ENCODE data around the gene CACNA1S.

The CACNA1S gene

DNA sequence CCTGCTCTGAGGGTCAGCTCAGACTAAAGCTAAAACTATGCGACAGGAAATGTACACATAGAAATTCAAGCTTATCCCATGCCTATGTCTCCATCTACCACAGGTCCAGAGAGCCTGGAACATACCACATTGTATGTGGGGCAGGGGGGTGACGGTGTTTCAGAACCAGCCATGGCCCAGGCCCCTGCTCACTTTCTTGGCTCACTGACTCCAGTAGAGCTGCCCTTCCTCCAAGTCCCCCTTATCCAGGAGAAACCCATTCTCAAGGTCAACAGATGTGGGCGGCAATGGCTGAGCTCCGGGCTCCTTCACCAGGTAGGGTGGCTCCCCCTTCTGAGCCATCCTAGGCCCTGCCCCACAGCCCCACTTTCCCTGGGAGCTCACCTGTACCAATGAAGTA, 21.0 kb downstream of the CACNA1S start:
- DNase-seq = no peak

DNA sequence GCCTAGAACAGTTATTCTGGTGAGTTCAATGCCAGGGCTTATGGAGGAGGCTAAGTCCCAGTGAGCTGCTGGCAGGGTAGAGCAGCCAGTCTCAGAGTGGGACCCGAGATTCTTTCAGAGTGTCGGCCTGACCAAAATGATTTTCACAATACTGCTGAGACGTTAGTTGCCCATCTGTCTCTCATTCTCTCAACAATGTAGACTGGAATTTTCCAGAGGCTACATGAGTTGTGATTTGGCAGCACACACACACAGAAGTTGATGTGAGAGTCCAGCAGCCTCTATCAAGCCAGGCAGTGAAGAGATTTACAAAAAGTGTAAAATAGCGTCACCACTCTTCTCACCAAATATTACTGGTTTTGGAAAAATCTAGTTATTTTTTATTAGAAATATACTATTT, 21.7 kb downstream of the CACNA1S start:
- DNase-seq = no peak

DNA sequence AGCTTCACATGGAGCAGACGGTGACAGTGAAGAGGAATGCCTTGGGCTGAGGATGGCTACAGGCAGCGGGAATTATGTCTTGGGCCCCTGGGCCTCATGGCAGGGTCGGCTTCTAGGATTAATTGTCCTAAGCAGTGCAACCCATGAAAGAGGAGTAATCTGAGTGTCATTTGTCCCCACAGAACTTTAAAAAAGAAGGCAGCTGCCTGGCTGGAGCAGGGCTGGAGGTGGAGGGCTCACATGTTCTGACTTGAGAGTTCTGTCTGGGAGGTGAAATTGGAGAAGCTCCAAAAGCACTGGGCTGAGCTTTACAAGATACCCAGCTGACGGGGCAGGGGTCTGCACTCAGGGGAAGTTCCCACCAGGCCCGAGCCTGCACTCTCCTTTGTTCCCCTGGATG, 22.6 kb downstream of the CACNA1S start:
- DNase-seq = no peak

DNA sequence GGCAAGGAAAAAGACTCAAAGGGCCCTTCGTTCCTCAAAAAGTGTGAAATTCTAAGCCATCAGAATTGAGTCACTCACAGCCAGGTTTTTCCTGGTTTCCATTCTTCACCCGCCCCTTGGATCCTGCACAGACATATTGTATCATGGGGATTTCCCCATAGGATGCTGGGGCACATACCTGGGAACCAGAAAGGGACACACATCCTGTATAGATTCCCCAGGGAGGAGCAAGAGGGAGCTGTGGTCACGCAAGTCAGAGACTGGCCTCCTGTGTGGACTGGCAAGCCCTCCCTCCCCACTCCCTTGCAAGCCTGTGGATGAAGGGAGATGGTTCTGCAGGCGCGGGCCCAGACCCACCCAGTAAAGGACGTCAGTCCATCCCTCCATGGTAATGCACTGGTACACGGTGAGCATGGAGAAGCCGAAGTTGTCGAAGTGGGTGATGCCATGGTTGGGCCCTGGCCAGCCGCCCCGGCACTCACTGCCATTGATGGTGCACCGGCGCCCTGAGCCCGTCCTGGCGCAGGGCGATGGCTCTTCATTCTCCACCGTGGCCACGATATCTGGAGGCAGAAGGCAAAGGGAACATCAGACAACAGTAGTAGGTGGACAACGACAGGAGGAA, 23.2 kb downstream of the CACNA1S start:
- DNase-seq = no peak

DNA sequence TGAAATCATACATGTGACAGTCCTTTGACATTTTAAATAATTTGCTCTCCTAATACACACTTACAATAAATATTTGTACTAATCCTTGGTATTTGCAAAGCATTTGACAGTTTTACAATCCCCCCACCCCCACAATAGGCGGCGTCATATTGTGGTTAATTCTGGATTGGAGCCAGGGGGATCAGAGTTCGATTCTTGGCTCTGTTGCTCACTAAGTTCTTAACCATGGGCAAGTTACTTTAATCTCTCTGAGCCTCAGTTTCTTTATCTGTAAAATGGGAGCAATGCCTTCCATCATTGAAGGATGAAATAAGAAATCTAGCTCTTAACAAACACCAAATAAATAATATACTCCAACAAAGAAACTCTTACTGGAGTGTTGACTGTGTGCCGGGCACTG, 23.8 kb downstream of the CACNA1S start:
- DNase-seq = no peak

DNA sequence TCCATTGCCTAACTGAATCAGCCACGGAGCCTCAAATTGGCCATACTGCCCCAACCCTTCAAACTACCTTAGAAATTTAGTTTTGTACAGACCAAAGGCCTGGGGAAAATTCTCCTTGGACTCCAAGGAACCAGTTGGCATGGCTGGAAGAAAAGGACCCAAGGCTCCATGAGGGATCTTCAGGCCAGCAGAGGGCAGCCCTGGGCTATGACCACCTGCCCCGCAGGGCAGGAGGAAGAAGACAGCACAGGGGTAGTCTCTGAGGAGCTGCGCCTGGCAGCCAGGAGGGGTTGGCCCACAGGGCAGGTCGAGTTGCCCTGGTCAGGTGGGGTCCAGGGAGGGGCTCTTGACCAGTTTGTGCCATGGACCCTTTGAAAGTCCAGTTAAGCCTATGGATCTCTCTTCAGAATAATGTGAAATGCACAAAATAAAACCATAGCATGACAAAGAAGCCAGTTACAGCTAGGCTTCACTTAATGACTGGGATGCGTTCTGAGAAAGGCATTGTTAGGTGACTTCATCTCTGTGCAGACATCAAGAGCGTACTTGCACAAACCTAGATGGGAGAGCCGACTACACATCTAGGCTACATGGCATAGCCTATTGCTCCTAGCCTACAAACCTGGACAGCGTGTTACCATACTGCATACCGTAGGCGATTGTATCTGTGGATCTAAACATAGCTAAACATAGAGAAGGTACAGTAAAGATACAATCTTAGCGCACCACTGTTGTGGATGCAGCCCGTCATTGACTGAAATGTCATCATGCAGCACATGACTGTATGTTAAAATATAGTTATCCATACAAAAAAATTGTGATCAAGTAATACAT, 26.1 kb downstream of the CACNA1S start:
- DNase-seq = no peak

DNA sequence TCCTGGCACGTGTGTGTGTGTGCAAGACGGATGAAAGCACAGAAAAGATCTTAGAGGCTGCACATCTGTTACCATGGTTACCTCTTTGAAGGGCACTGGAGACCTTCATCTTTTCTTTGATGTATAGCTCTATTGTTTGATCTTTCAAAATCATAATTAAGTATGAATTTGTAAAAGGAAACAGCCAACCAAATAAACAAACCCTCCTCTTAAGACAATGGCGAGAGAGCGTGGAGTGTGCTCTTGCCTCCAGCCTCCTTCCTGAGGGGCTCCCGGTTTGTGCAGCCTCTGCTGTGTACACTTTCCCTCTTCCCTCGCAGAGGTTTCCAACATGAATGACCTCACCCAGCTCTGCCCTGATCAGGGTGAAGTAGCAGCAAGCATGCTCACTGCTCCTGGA, 27.9 kb downstream of the CACNA1S start:
- DNase-seq = no peak

DNA sequence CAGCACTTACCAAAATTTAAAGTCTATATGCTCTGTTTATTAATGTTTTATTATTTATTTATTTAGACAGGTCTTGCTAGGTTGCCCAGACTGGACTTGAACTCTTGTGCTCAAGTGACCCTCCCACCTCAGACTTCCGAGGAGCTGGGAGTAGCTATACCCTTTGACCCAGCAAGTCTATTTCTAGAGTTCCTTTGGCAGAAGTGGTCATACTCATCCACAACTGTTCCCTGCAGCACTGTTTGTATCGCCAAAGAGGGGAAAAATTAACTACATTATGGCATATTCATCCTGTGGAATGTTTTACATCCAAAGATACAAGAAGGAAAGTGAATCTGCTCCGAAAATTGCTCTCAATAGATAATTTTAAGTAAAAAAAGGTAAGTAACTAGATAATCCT, 28.5 kb downstream of the CACNA1S start:
- DNase-seq = no peak

DNA sequence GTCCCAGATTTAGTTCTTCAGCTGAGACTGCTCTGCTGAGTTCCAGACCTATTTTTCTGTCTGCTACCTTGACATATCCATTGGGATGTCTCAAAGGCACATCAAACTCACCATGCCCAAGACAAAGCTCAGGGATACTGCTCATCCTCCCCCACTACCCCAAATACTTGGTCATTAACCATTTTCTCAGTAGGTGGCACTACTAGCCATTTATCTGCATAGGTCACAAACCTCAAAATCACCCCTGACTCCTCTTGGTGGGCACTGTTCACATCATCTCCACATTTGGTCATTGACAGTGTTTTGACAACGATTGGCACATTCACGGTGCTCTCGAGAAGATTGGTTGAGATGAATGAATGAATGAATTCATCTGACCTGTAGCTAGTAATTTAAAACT, 32.1 kb downstream of the CACNA1S start:
- no peak for DNase-seq

DNA sequence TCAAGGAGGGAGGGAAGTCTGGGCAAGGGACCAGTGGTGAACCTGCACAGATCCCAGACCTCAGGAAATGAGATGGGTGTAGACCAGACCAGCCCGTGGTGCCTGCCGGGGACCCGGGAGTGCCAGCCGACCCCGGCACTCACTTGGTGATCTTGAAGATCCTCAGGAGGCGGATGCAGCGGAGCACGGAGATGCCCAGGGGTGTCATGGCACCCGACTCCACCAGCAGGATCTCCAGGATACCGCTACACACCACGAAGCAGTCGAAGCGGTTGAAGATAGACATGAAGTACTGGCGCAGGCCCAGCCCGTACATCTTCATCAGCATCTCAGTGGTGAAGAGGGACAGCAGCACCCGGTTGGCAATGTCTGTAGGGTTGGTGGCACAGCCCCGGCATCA, 34.5 kb downstream of the CACNA1S start:
- DNase-seq = no peak

DNA sequence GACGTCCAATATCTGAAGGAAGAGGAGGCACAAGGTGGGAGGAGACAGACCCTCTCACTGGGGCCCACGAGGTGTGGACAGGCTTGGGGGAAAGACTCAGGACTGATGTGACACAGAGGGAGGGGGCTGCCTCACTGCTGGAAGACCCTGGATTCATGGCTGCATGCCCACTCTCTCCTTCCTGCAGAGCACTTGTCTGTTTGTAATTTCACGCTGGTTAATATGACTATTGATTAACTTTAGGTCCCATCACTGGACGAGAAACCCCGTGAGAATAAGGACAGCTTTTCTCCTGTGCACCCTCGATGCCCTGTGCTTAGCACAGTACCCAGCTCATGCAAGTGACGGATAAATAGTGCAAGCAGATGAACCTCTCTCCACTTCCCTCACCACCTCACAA, 35.1 kb downstream of the CACNA1S start:
- DNase-seq = no peak

DNA sequence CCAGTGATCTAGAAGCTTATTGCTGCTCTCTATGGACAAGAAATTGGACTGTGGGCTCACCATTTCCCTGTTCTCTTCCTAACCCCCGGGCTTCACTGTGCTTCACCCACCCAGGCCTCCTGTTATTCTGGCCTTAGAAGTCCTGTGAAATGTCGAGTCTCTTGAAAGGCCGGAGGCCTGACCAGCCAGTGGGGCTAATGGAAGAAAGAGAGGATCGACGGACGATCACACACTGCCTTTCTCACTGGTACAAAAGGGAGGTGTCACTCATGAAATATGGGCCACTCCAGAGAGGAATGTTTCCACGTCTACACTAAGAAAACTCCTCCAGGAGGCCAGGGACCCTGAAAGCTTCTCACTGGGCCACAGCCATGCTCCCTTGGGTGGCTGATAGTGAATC, 36.1 kb downstream of the CACNA1S start:
- no peak for DNase-seq

DNA sequence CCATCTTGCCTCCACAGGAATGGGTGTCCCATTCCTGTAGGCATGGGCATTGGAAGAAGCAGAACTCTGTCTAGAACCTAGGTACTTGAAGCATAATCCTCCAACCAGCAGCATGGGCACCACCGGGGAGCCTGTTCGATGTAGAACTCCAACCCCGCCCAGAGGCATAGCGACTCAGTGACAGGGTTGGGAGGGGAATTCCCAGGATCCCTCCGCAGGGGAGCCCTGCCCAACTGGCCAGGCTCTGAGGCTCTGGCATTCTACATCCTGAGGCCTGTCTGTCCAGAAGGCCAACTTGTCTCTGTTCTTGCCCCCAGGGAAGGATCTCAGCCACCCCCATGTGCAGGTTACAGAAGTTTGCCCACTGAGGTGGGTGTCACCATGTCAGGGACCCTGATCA, 38.2 kb downstream of the CACNA1S start:
- no peak for DNase-seq

DNA sequence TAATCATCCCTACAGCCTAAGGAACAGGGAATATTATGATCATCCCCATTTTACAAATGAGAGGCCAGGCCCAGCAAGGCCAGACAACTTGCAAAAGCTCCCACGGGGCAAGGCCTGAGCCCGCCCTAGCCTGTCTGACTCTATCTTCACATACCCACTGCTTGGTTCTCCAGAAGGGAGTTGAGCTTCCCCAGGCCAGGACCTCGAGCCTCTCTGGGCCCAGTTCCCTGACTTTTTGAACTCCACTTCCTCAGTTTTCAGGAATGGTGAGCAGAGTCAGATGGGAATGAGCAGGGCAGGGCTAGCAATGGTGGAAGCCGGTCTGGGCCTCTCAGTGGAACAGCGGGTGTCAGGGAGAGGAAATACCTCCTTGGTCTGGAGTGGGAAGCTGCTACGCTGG, 39.3 kb downstream of the CACNA1S start:
- DNase-seq = no peak

DNA sequence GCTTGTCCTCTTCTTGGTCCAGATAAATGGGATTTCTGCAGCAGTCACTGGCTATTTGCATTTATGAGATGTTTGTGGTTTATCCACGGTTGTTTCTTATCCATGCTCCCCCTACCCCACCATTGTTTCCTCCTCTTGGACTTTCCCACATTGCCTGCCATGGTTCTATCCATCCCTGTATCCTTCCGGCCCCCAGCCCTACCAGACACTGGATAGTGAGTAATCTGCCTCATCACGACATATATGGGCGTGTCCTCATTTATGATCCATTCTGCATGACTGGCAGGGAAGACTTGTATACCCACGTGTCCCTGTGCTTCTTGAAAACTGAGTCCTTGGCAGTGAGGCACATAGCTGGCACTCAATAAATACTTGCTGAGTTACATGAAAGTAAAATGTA, 40.1 kb downstream of the CACNA1S start:
- no peak for DNase-seq

DNA sequence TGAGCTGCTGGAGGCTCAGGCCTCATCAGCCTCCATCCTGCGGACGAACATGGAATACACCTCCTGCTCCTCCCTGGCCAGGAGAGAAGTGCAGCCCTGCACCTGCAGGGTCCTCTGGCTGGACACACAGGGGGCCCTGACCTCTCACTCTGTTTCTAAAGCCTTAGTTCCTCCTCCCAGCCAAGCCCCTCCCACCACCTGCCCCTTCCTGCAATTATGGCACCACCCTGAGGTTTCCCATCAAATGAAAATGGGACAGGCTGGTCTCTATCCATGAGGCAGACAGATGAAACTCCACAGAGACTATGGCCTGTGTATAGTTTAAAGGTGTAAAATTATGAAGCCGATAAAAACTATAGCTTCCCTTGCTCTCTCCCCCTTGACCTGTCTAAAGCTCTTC, 42.6 kb downstream of the CACNA1S start:
- no peak for DNase-seq

DNA sequence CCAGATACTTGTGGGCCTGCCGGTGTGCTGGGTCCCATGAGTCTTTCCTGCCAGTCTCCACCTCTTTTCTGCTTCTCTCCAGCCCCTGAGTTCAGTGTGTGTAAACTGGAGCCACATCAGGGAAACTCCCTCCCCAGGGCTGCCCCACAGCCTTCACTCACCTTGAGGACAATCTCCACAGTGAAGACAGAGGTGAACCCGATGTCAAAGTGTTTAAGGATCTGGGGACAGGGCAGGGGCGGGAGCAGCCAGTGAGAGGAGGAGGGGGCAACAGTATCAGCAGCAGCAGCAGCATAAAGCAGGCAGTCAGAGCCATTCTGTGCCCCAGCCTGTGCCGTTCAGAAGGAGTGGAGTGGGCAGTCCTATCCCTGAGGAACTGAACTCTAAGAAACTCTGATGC, 43.2 kb downstream of the CACNA1S start:
- no peak for DNase-seq

DNA sequence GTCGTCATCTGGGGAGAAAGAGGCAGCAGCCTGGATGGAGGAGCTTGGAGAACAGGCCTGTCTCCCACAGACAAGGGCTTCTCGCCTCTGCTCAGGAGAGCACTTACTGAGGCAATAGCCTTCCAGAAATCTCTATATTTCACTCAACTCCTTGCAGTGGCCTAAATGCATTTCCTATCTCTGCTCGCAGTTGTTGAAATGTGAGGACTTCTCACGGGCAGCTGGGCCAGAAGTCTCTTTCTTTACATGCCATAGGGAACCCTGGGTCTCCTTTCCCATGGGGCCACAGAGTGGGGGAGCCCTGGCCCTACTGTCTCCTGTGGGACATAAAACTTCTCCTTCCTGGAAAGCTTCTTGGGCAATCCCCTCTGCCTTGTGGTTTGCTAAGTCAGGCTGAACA, 45.2 kb downstream of the CACNA1S start:
- no peak for DNase-seq

DNA sequence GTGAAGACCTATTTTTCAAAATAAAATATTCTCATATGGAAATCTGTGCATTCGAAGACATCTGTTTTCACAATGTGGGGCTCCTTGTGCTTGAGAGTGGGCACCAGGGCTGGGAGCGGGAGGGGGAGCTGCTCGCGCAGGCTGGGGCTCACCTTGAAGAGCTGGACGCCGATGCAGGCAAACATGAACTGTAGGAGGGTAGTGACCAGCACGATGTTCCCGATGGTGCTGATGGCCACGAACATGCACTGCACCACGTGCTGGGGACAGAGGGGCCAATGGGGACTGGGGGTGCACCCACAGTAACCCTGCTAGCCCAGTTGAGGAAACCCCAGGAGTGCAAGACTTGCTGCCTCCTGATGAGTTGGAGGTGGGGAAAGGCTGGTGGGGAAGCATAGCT, 46.5 kb downstream of the CACNA1S start:
- DNase-seq = no peak

DNA sequence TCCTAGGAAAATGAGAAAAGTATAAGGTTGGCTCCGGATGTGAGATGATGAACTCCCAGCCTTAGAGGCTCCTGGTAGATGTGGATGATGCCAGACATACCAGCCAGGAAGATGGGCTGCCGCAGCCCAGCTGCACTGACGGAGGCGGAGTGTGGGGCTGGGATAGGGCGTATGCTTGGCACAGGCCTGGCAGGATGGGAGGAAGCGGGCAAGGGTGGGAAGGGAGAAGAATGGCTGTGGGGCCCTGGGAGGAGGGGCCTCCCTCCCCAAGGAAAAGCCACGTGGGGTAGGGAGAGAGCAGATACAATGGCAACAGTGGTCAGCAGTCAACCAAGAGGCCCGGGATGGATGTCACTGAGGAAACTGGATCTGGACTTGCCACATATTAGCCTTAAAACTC, 47.4 kb downstream of the CACNA1S start:
- no peak for DNase-seq

DNA sequence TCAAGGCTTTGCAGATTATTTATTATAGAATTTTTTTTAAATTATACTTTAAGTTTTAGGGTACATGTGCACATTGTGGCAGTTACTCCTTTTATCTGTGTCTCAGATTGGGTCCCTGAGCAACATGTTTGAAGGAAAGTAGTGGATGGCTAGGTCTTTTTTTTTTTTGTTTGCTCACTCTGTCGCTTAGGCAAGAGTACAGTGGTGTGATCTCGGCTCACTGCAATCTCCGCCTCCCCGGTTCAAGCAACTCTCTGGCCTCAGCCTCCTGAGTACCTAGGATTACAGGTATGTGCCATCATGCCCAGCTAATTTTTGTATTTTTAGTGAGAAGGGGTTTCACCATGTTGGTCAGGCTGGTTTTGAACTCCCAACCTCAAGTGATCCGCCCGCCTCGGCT, 49.1 kb downstream of the CACNA1S start:
- no peak for DNase-seq

DNA sequence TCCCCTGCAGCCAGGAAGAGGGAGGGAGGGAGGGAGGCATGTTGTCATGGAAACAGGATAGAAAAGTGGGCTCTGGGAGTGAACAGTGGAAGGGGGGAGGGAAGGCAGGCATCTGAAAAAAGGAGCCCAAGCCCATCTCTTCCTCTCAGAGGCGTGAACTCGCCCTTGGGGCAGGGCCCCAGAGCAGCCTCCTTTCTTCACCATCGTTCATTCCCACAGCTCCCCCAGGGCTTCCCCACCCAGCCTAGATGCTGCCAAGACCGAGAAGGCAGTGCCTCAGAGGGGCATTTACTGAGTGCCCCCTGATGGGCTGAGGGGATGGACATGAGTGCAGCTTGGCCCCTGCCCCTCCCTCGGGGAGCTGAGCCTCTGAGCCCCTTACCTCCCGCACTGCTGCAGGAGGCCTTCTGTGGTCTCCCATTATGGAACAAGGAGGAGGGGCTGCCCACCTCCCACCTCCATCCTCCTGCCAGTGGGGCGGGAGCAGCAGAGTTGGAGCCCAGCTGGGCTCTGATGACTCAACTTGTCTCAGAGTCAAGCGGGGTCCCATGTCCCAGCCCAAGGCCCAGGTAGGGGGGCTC, 49.6 kb downstream of the CACNA1S start:
- no peak for DNase-seq

DNA sequence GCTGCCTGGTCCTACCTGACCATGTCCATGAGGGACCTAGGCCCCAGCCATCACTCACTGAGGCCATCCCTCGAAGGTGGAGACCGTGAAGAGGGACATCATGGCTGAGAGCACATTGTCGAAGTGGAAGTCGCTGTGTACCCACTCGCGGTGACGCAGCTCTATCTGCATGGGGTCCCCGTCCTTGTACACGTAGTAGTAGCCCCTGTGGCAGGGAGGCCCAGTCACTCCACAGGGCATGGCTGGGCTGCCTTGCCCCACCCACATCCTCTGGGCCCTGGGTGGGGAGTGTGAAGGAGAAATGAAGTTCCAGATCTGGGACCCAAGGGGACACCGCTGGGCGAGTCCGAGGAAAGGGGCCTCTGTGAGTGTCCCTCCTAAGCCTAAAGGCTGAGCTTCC, 50.3 kb downstream of the CACNA1S start:
- no peak for DNase-seq

DNA sequence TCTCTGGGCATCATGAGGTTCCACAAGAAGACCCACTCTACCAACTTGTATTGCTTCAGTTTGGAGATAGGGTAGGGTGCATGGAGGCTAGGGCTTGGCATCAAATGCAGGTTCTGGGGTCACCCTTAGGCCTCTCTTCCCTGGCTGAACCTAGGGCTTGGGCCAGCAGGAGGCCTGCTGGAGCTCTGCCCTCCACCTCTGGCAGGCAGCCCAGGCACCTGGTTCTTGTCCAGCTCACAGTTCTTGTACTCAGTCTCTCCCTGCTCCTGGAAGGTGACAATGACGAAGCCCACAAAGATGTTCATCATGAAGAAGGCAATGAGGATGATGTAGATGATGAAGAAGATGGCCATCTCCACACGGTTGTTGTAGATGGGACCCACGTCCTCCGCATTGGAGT, 51.2 kb downstream of the CACNA1S start:
- no peak for DNase-seq

DNA sequence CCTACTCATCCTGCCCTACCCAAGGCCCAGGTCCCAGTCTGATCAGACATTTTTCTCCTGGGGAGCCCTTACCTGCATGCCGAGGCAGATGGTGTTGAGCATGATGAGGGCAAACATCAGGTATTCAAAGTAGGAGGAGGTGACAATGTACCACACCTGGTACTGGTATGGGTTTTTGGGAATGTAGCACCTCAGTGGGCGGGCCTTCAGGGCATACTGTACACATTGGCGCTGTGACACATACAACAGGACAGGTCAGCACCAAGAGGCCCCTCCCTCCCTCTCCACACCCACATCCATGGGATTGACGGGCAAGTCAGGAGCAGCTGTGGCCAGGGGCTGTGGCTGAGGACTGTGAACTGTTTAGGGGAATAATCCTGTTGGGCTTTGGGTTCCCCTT, 51.6 kb downstream of the CACNA1S start:
- no peak for DNase-seq

Measured in NCI-H510A (cell line).